ENCODE data around the gene GPR82.

Gene GPR82

GRCh38 chrX:41692162-41692749 lies 31.7 kb upstream of the GPR82 start:
- H3K4me2 ChIP-seq, result peak overlapping the region in 2 of 11 experiments; percentile 23 to 40; a peak in 3 of 22 replicates
- H3K4me3 ChIP-seq, result no peak overlapping the region
- no peak overlapping the region for H3K27ac ChIP-seq
- peaks cover 0 to 4% (median 0%) of the 10 kb centered on the region in 11 experiments; a peak in 2 of 22 replicates for H3K9me3 ChIP-seq (replicated peaks in 1 of 11)
- H3K36me3 ChIP-seq, result no peaks in the 10 kb centered on the region
- H3K4me1 ChIP-seq, result peaks cover 0 to 47% (median 0%) of the 10 kb centered on the region in 10 experiments; a peak in 9 of 20 replicates
- TF ChIP-seq Cebpa-rat (IDR thresholded peaks at IDR 0.05), result no peak
- H3K9ac ChIP-seq, result no peak overlapping the region
- peaks cover 86 to 98% (median 93%) of the 10 kb centered on the region in 11 experiments for H3K27me3 ChIP-seq
- 0 out of 22 replicates have a peak, but pooled peaks cover 0 to 5% (median 0%) of the 10 kb centered on the region in 11 experiments for H4K20me1 ChIP-seq

GRCh38 chrX:41693024-41693423 lies 31.0 kb upstream of the GPR82 start:
- Histone ChIP-seq H3K9me3 (replicated peaks in 1 of 11) (peaks cover 0 to 4% (median 0%) of the 10 kb centered on the region in 11 experiments; a peak in 2 of 22 replicates), H3K36me3 (no peaks in the 10 kb centered on the region), H3K4me2 (peak overlapping the region in 3 of 11 experiments; percentile 40 to 53 (median 52); a peak in 5 of 22 replicates), H4K20me1 (0 out of 22 replicates have a peak, but pooled peaks cover 0 to 5% (median 0%) of the 10 kb centered on the region in 11 experiments), H3K4me1 (peaks cover 0 to 40% (median 0%) of the 10 kb centered on the region in 10 experiments; a peak in 9 of 20 replicates), H3K27me3 (peaks cover 84 to 98% (median 93%) of the 10 kb centered on the region in 11 experiments), H3K4me3 (no peak overlapping the region), H3K27ac (no peak overlapping the region), H3K9ac (no peak overlapping the region)
- TF ChIP-seq Cebpa-rat (IDR thresholded peaks at IDR 0.05), result no peak

GRCh38 chrX:41695426-41695825 lies 28.6 kb upstream of the GPR82 start:
- H3K36me3 ChIP-seq, result no peaks in the 10 kb centered on the region

GRCh38 chrX:41703574-41704029 lies 20.4 kb upstream of the GPR82 start:
- no peak overlapping the region for H3K4me3 ChIP-seq
- no peaks in the 10 kb centered on the region for H3K9me3 ChIP-seq (replicated peaks in 1 of 11)
- no peaks in the 10 kb centered on the region for H3K36me3 ChIP-seq
- H3K9ac ChIP-seq, result no peak overlapping the region
- peaks cover 0 to 3% (median 0%) of the 10 kb centered on the region in 11 experiments; a peak in 2 of 22 replicates for H4K20me1 ChIP-seq
- H3K27me3 ChIP-seq, result peaks cover 70 to 97% (median 86%) of the 10 kb centered on the region in 11 experiments
- H3K4me2 ChIP-seq, result peak overlapping the region in 2 of 11 experiments; percentile 81 to 84; a peak in 3 of 22 replicates
- peaks cover 21 to 55% (median 33%) of the 10 kb centered on the region in 10 experiments for H3K4me1 ChIP-seq
- no peak for TF ChIP-seq Cebpa-rat (IDR thresholded peaks at IDR 0.05)
- no peak overlapping the region for H3K27ac ChIP-seq

More at GRCh38 chrX:41695426-41695825, 28.6 kb upstream of the GPR82 start:
- peaks cover 76 to 97% (median 91%) of the 10 kb centered on the region in 11 experiments for H3K27me3 ChIP-seq
- 0 out of 22 replicates have a peak, but pooled peaks cover 0 to 5% (median 0%) of the 10 kb centered on the region in 11 experiments for H4K20me1 ChIP-seq
- TF ChIP-seq Cebpa-rat (IDR thresholded peaks at IDR 0.05), result no peak
- H3K4me3 ChIP-seq, result no peak overlapping the region
- no peak overlapping the region for H3K4me2 ChIP-seq
- H3K9ac ChIP-seq, result no peak overlapping the region
- peaks cover 0 to 4% (median 0%) of the 10 kb centered on the region in 11 experiments; a peak in 2 of 22 replicates for H3K9me3 ChIP-seq (replicated peaks in 1 of 11)
- peaks cover 0 to 29% (median 0%) of the 10 kb centered on the region in 10 experiments; a peak in 9 of 20 replicates for H3K4me1 ChIP-seq
- no peak overlapping the region for H3K27ac ChIP-seq

GRCh38 chrX:41705042-41705441 lies 18.9 kb upstream of the GPR82 start:
- H3K27ac ChIP-seq, result peak overlapping the region; percentile 70 to 89 (median 81)
- peaks cover 79 to 100% (median 92%) of the 10 kb centered on the region in 11 experiments for H3K27me3 ChIP-seq
- H3K36me3 ChIP-seq, result no peaks in the 10 kb centered on the region
- H3K9ac ChIP-seq, result peak overlapping the region; percentile 43 to 74 (median 69); a peak in 20 of 22 replicates
- peaks cover 21 to 62% (median 33%) of the 10 kb centered on the region in 10 experiments for H3K4me1 ChIP-seq
- no peak for TF ChIP-seq Cebpa-rat (IDR thresholded peaks at IDR 0.05)
- peaks cover 0 to 3% (median 0%) of the 10 kb centered on the region in 11 experiments; a peak in 2 of 22 replicates for H4K20me1 ChIP-seq
- no peaks in the 10 kb centered on the region for H3K9me3 ChIP-seq (replicated peaks in 1 of 11)
- peak overlapping the region in 6 of 10 experiments; percentile 4 to 31 (median 27); a peak in 4 of 20 replicates for H3K4me3 ChIP-seq
- peak overlapping the region; percentile 52 to 84 (median 71) for H3K4me2 ChIP-seq

- peak overlapping the region; percentile 70 to 89 (median 81) for H3K27ac ChIP-seq
- H3K9ac ChIP-seq, result peak overlapping the region; percentile 43 to 74 (median 69); a peak in 21 of 22 replicates
- peak overlapping the region in 6 of 10 experiments; percentile 4 to 31 (median 27); a peak in 6 of 20 replicates for H3K4me3 ChIP-seq
- peaks cover 0 to 3% (median 0%) of the 10 kb centered on the region in 11 experiments; a peak in 3 of 22 replicates for H4K20me1 ChIP-seq
- H3K27me3 ChIP-seq, result peaks cover 83 to 100% (median 96%) of the 10 kb centered on the region in 11 experiments
- peak in 4 of 11 experiments; percentile 28 to 66 (median 41); a peak in 2 of 22 replicates for TF ChIP-seq Cebpa-rat (IDR thresholded peaks at IDR 0.05)
- H3K4me1 ChIP-seq, result peaks cover 21 to 62% (median 33%) of the 10 kb centered on the region in 10 experiments
- no peaks in the 10 kb centered on the region for H3K36me3 ChIP-seq
- peak overlapping the region; percentile 52 to 84 (median 71) for H3K4me2 ChIP-seq
- H3K9me3 ChIP-seq (replicated peaks in 1 of 11), result no peaks in the 10 kb centered on the region
Measured at GRCh38 chrX:41705680-41706374, 18.2 kb upstream of the GPR82 start.

- no peak for TF ChIP-seq Cebpa-rat (IDR thresholded peaks at IDR 0.05)
- Histone ChIP-seq H3K4me2 (peak overlapping the region in 9 of 11 experiments; percentile 51 to 84 (median 69); a peak in 15 of 22 replicates), H3K4me3 (no peak overlapping the region), H3K4me1 (peaks cover 21 to 62% (median 33%) of the 10 kb centered on the region in 10 experiments), H3K9ac (no peak overlapping the region; a peak in 2 of 22 replicates), H3K9me3 (replicated peaks in 1 of 11) (no peaks in the 10 kb centered on the region), H3K36me3 (no peaks in the 10 kb centered on the region), H4K20me1 (peaks cover 0 to 3% (median 0%) of the 10 kb centered on the region in 11 experiments; a peak in 3 of 22 replicates), H3K27me3 (peaks cover 85 to 100% (median 99%) of the 10 kb centered on the region in 11 experiments), H3K27ac (peak overlapping the region in 9 of 11 experiments; percentile 70 to 89 (median 82); a peak in 17 of 22 replicates)
Measured at GRCh38 chrX:41707218-41707617, 16.8 kb upstream of the GPR82 start.

- H4K20me1 ChIP-seq, result peaks cover 0 to 3% (median 0%) of the 10 kb centered on the region in 11 experiments; a peak in 3 of 22 replicates
Measured at GRCh38 chrX:41708486-41708885, 15.5 kb upstream of the GPR82 start.

More at GRCh38 chrX:41708486-41708885, 15.5 kb upstream of the GPR82 start:
- no peak for TF ChIP-seq Cebpa-rat (IDR thresholded peaks at IDR 0.05)
- Histone ChIP-seq H3K27ac (no peak overlapping the region), H3K4me1 (peaks cover 21 to 55% (median 33%) of the 10 kb centered on the region in 10 experiments), H3K27me3 (peaks cover 85 to 100% (median 99%) of the 10 kb centered on the region in 11 experiments), H3K36me3 (no peaks in the 10 kb centered on the region), H3K4me2 (peak overlapping the region in 2 of 11 experiments; percentile 29 to 84; a peak in 2 of 22 replicates), H3K4me3 (no peak overlapping the region), H3K9ac (no peak overlapping the region), H3K9me3 (replicated peaks in 1 of 11) (no peaks in the 10 kb centered on the region)
